GM21825 (cell line): Measurements from ENCODE around the gene RC3H2.
"Not testable (repeated sequence)": the region's sequence is repeated elsewhere in the genome, so short reads cannot be mapped to it uniquely, and the experiment has no call there.

Experiments used
- ATAC-seq: cut with Tn5 transposase; IDR thresholded peaks from one replicate; pipeline ENCODE4 v1.9.1; 2021; ENCODE audit warnings: mild to moderate bottlenecking, moderate library complexity; ENCODE audit not compliant: unreplicated experiment

The RC3H2 gene

DNA sequence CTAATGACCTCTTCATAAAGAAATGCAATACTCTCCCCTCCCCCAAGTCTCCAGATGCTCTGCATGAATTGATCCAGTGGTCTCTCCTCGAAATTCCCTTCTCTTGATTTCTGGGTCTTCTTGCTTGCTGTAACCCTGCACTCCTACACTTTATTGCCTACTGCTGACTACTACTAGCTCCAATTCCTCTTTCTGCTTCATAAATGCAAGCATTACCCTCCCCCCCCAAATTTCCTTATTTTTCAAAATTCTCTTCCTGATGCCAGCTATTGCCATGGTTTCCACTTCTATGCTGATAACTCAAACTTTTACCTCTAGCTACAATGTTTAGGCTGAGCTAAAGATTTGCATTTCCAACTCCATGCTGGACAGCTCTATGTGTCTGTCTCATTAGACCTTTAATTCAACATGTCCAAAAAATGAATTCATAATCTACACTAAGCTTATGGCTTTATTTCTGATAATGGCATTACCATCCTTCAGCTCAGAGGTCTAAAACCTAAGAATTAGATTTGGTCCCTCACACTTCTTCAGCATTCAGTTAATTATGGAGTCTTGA lies 24.7 kb upstream of the RC3H2 start:
- ATAC-seq = no peak

DNA sequence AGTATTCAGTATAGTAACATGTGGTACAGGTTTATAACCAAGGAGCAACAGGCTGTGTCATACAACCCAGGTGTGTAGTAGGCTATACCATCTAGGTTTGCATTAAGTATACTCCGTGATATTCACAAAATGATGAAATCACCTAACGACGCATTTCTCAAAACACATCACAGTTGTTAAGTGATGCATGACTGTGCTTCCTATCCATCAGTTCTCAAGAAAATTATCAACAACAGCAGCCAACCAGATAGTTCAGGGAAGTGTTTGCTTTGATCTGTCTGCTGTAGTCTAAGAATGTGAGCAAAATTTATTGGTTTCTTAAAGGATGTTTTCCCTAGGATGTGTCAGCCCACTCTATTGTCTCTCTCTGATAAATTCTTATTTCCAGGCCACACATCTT lies 18.8 kb upstream of the RC3H2 start:
- no peak for ATAC-seq

DNA sequence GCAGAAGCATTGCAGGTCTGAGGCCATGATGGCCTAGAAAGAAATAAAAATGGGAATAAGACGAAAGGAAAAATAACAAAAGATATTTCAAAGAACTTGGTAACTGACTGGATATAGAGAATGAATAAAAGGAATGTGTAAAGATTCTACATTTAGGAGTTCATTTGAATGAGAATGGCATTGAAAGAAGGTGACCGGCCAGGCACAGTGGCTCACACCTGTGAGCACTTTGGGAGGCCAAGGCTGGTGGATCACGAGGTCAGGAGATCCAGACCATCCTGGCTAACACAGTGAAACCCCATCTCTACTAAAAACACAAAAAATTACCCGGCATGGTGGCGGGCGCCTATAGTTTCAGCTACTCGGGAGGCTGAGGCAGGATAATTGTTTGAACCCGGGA lies 17.6 kb upstream of the RC3H2 start:
- no peak for ATAC-seq

GRCh38 chr9:122918310-122918709 lies 13.2 kb upstream of the RC3H2 start:
- ATAC-seq = no peak

GRCh38 chr9:122912964-122913673 lies 8.0 kb upstream of the RC3H2 start, which contains the start of gene ZBTB6:
TSS of gene ZBTB6 (minus strand) at chr9:122913323. CDS start at chr9:122912072, 1,251 bp downstream.
- peak; percentile 97 for ATAC-seq

- no peak for ATAC-seq
Measured at GRCh38 chr9:122912671-122912963, 7.5 kb upstream of the RC3H2 start.

GRCh38 chr9:122906122-122906521 lies 963 bp upstream of the RC3H2 start:
- not testable (repeated sequence) for ATAC-seq

GRCh38 chr9:122904466-122904822 lies 715 bp downstream of the RC3H2 start:
- peak; percentile 31 for ATAC-seq

DNA sequence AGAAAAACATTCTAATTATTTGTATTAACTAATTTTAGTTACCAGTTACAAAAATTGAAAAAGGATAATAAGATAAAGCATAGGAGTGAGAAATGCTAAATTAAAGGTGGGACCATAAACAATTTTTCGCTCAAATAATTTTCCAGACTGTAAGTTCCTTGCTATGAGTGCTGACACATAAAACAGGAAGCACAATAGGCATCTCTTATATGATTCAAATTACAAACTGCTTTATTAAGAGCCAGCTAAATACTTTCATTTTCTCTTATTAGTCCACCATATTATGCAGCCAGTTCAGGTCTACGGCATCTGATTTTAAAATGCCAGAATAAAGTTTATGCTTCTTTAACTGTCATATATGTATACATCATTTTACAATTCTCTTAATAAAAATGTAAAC lies 4.4 kb downstream of the RC3H2 start:
- ATAC-seq = no peak

DNA sequence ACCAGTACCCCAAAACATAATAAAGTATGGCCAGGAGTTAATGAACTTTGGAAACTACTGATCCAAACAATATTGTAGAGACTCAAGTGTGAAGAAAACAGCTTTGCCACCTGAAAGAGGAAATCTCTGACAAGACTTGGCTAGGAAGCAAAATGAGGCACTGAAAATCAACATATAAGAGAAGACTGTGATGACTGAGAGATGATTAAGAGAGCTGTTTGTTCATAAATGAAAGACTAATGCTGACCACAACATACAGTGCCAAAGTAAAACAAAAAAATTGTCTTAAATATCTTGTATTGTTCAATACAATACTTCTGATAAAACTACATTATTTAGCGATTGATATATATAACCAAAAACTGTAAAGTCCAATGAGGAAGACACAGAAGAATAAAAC lies 7.2 kb downstream of the RC3H2 start:
- ATAC-seq = no peak

DNA sequence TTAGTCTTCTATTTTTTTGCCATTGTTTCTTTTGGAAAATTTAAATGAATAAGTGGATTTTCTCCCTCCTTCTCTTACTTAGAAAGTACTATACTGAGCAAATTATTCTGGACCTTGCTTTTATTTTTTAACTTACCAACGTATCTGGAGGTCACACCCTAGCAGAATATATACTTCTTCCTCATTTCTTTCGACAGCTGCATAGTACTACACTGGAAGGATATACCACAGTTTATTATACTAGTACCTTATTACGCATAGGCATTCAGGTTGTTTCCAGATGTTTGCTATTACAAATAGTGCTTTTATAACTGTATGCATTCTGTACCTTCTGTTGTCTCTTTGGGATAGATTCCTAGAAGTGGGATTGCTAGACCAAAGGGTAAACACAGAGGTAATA lies 16.7 kb downstream of the RC3H2 start:
- ATAC-seq = no peak

- no peak for ATAC-seq
Measured at GRCh38 chr9:122883125-122883524, 22.0 kb downstream of the RC3H2 start.

GRCh38 chr9:122879443-122879842 lies 25.7 kb downstream of the RC3H2 start:
- no peak for ATAC-seq

- no peak for ATAC-seq
Measured at GRCh38 chr9:122875523-122875922, 29.6 kb downstream of the RC3H2 start.

- not testable (repeated sequence) for ATAC-seq
Measured at GRCh38 chr9:122867276-122867675, 37.9 kb downstream of the RC3H2 start.

DNA sequence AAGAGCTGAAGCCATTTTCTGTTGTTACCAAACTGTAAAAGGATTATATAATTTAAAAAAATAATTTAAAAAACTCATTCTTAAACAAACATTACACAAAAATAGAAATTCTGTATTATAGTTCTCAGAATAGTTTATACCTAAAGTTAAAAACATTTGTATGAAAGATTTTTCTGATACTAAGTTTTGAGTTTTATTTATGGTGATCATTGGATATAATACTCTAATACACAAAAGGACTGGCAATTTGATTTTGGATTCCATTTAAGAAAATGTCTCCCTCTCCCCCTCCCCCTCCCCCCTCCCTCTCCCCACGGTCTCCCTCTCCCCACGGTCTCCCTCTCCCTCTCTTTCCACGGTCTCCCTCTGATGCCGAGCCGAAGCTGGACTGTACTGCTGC lies 39.1 kb downstream of the RC3H2 start:
- no peak for ATAC-seq

- no peak for ATAC-seq
Measured at GRCh38 chr9:122865300-122865699, 39.9 kb downstream of the RC3H2 start.

- ATAC-seq = no peak
Measured at GRCh38 chr9:122863407-122863806, 41.8 kb downstream of the RC3H2 start.

DNA sequence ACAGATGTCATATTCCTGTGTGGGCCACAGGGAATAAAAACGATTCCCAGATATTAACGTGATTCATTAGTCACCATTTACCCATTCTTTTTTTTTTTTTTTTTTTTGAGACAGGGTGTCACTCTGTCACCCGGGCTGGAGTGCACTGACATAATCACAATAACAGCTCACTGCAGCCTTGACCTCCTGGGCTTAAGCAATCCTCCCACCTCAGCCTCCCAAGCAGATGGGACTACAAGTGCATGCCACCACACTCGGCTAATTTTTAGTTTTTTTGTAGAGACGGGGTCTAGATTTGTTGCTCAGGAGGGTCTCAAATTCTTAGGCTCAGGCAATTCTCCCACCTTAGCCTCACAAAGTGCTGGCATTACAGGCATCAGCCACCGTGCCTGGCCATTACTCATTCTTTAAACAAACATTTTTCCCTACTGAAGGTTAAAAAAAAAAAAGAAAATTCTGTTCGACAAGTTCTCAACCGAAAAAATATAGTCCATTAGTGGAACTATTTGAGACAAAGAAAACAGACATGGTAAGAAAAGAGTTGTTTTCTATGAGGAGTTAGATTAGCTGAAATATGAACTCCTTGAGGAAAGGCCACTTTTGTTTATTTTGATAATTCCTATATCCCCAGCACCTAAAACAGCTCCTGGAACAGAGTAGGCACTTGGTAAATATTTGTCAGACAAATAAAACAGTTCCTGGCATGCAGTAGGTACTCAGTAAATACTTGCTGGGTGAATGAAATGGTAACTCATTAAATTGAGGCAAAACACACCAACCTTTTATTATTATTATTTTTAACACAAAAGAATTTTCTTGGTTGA lies 44.6 kb downstream of the RC3H2 start:
- ATAC-seq = no peak

- no peak for ATAC-seq
Measured at GRCh38 chr9:122857815-122858214, 47.3 kb downstream of the RC3H2 start.

DNA sequence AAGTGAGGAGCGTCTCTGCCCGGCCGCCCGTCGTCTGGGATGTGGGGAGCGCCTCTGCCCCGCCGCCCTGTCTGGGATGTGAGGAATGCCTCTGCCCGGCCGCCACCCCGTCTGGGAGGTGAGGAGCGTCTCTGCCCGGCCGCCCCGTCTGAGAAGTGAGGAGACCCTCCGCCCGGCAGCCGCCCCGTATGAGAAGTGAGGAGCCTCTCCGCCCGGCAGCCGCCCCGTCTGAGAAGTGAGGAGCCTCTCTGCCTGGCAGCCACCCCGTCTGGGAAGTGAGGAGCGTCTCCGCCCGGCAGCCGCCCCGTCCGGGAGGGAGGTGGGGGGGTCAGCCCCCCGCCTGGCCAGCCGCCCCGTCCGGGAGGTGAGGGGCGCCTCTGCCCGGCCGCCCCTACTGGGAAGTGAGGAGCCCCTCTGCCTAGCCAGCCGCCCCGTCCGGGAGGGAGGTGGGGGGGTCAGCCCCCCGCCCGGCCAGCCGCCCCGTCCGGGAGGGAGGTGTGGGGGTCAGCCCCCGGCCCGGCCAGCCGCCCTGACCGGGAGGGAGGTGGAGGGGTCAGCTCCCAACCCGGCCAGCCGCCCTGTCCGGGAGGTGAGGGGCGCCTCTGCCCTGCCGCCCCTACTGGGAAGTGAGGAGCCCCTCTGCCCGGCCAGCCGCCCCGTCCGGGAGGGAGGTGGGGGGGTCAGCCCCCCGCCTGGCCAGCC lies 52.9 kb downstream of the RC3H2 start:
- ATAC-seq = not testable (repeated sequence)
